K562 (cell line): ENCODE data around the gene TMEM50B. TPM values are rescaled to one million over a fixed set of nuclear protein-coding genes. Genes with fewer than 3 reads are reported as not detected.

Experiments
- ARID3B ChIP-seq: fragments of 250-450 bp; sonication (Bioruptor Pico); IDR thresholded peaks from 2 replicates; pipeline ENCODE4 v1.4.0; 2020; ENCODE audit warnings: borderline replicate concordance
- ARNT ChIP-seq, 2 experiments: fragments of 450-650 bp; IDR thresholded peaks; 2 replicates each; pipeline ENCODE4 v1.6.1; 2016; ENCODE audit warnings: mild to moderate bottlenecking in 1 of 2
- BMI1 ChIP-seq: fragments of 150-350 bp; IDR thresholded peaks from 2 replicates; pipeline ENCODE4 v1.6.1; 2014; ENCODE audit warnings: low read length
- FOXM1 ChIP-seq, 2 experiments: fragments of 450-650 bp in 1 of 2; sonication (generic) in 1 of 2; formaldehyde crosslinking in 1 of 2; IDR thresholded peaks; 2 replicates each; pipeline versions ENCODE4 v1.6.1 to v1.9.0; 2017 to 2022; ENCODE audit warnings: low read depth in 2 of 2, mild to moderate bottlenecking in 2 of 2, missing genetic modification reagents in 1 of 2, moderate library complexity in 1 of 2
- HIVEP1 ChIP-seq: fragments of 250-450 bp; sonication (Bioruptor Pico); IDR thresholded peaks from 2 replicates; pipeline ENCODE4 v1.4.0; 2020; ENCODE audit warnings: mild to moderate bottlenecking
- KLF16 ChIP-seq: IDR thresholded peaks from 2 replicates; pipeline ENCODE4 v1.6.1; 2016; ENCODE audit warnings: antibody characterized with exemption
- L3MBTL2 ChIP-seq: fragments of 450-650 bp; IDR thresholded peaks from 2 replicates; pipeline ENCODE4 v1.6.1; 2016; ENCODE audit warnings: mild to moderate bottlenecking, moderate library complexity
- MTA1 ChIP-seq: fragments of 450-650 bp; IDR thresholded peaks from 2 replicates; pipeline ENCODE4 v1.6.1; 2017; ENCODE audit warnings: borderline replicate concordance
- MYC ChIP-seq, 2 experiments: fragments of 250-450 bp in 1 of 2; sonication (Bioruptor Pico) in 1 of 2; IDR thresholded peaks; 2 replicates each; pipeline versions ENCODE4 v1.5.1 to v1.6.1; 2012 to 2021; ENCODE audit warnings: low read depth in 2 of 2, borderline replicate concordance in 1 of 2, improper control_type of control experiment in 1 of 2, low read length in 1 of 2, mild to moderate bottlenecking in 1 of 2, moderate library complexity in 1 of 2
- NCOA4 ChIP-seq: fragments of 450-650 bp; IDR thresholded peaks from 2 replicates; pipeline ENCODE4 v1.6.1; 2018; ENCODE audit warnings: mild to moderate bottlenecking; ENCODE audit not compliant: partially characterized antibody
- NKRF ChIP-seq: fragments of 450-650 bp; IDR thresholded peaks from 2 replicates; pipeline ENCODE4 v1.6.1; 2016; ENCODE audit warnings: borderline replicate concordance
- OTX1 ChIP-seq: fragments of 450-650 bp; formaldehyde crosslinking; IDR thresholded peaks from 2 replicates; pipeline ENCODE4 v1.4.0; 2022; ENCODE audit warnings: mild to moderate bottlenecking
- PRMT5 ChIP-seq: sonication (generic); formaldehyde crosslinking; IDR thresholded peaks from 2 replicates; pipeline ENCODE4 v1.5.0; 2020; ENCODE audit warnings: missing genetic modification reagents
- RFX1 ChIP-seq: fragments of 450-650 bp; IDR thresholded peaks from 2 replicates; pipeline ENCODE4 v1.6.1; 2016; ENCODE audit warnings: mild to moderate bottlenecking, moderate library complexity
- SETDB1 ChIP-seq: IDR thresholded peaks from one replicate; pipeline ENCODE4 v1.6.1; 2012; ENCODE audit warnings: low read length, control low read depth, inconsistent platforms
- SRSF9 ChIP-seq: fragments of 200-400 bp; formaldehyde crosslinking; IDR thresholded peaks from 2 replicates; pipeline ENCODE4 v1.6.1; 2017; ENCODE audit warnings: low read depth, low read length, borderline replicate concordance
- ZNF197 ChIP-seq: fragments of 200-800 bp; sonication (Bioruptor generic); IDR thresholded peaks from 2 replicates; pipeline ENCODE4 v1.6.1; 2016; ENCODE audit warnings: low read depth, missing genetic modification characterization, missing compliant biosample characterization
- ZNF583 ChIP-seq: fragments of 250-450 bp; sonication (Bioruptor Pico); IDR thresholded peaks from 2 replicates; pipeline ENCODE4 v1.4.0; 2020
- polyA plus RNA-seq, 8 experiments: library from polyadenylated mRNA; depleted of rRNA in 4 of 8; stranded (reverse) in 5 of 8; unstranded in 3 of 8; fragments of >200 nt; fragmentation: Nextera tagmentation in 2 of 8; fragmentation: Illumina TruSeq in 1 of 8; extraction: Ambion mirVana in 2 of 8; extraction: Trizol in 1 of 8; gene quantifications; 2 replicates each; pipeline versions ENCODE4 v1.2.1 to v1.2.3, GENCODE V29; 2011 to 2014; ENCODE audit warnings: inconsistent platforms in 1 of 8, missing spikeins in 1 of 8
- total RNA-seq, 7 experiments: library from RNA; depleted of rRNA in 6 of 7; stranded (reverse); fragments of >200 nt in 6 of 7; fragmentation: Illumina TruSeq in 2 of 7; extraction: Trizol in 2 of 7; gene quantifications; 2 replicates each; pipeline versions ENCODE4 v1.2.1 to v1.2.3, GENCODE V29; 2011 to 2021; ENCODE audit warnings: low replicate concordance in 1 of 7
- TF ChIP-seq, protein P1 (sequence below), 3 experiments: fragments of 200-800 bp in 1 of 3; fragments of 250-450 bp in 1 of 3; fragments of 450-650 bp in 1 of 3; sonication (Bioruptor Pico) in 1 of 3; sonication (Bioruptor generic) in 1 of 3; formaldehyde crosslinking in 1 of 3; IDR thresholded peaks; 2 replicates each; pipeline versions ENCODE4 v1.6.1 to v1.8.0; 2016 to 2022; ENCODE audit warnings: mild to moderate bottlenecking in 2 of 3, missing genetic modification characterization in 2 of 3, missing compliant biosample characterization in 1 of 3, moderate library complexity in 1 of 3
- TF ChIP-seq, protein P2 (sequence below): sonication (generic); formaldehyde crosslinking; IDR thresholded peaks from 2 replicates; pipeline ENCODE4 v1.8.0; 2022; ENCODE audit warnings: mild to moderate bottlenecking, missing genetic modification reagents

TMEM50B gene
- total and polyA plus RNA-seq, 9 of the 15 experiments (the other 6 are each of a cell fraction or from before 2014, with no cell fraction given): 20.5 to 64.6 (median 28.9) TPM

DNA sequence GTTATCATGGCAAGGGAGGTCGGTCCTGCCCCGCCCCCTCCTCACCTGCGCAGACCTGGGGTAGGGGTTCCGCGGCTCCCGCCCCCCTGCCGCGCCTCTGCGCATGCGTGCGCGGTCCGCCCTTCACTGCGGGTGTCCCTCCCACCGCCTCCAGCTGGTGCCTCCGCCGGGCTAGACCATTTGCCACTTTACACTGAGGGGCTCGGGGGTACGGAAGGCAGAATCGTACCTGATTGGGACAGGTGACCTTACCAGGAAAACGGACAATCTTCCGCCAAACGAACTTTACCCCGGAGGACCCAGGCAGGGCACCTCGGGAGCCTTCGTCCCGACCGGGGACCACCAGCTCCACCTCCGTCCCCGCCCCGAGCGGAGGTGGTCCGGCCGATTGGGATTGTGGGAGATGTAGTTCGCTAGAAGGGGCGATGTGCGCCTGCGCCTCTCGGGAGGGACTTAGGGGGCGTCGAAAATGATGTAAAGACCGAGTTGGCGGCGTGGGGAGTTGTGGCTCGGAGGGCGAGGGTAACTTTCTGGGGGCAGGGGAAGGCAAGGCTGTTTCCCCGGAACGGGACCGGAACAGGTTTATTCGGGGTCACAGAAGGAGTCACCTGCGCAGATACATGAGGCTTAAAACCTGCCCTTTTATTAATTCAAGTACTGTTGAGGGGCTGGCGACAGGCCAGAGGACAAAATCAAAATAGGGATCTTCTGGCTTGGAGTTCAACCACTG is 11.8 kb upstream of the TMEM50B start, which contains the start of gene DNAJC28 (continued):
- TF ChIP-seq SETDB1 (no peak), ARNT (IDR thresholded peaks at IDR 0.05) (peak; percentile 41 to 63; a peak in 2 of 4 replicates), ZNF197 (0 out of 2 replicates have a peak, but pooled peaks have one; percentile 52), OTX1 (CRISPR knock-in tag) (0 out of 2 replicates have a peak, but pooled peaks have one; percentile 24), ARID3B (CRISPR knock-in tag) (0 out of 2 replicates have a peak, but pooled peaks have one; percentile 26), FOXM1 (IDR thresholded peaks at IDR 0.05; ENCODE audit: low read depth) (peak; percentile 50; the same call in 1 of the 2 replicates), FOXM1 (CRISPR knock-in tag; IDR thresholded peaks at IDR 0.05; ENCODE audit: low read depth) (no peak), NKRF (peak; percentile 94), SRSF9 (no peak), KLF16 (no peak), BMI1 (no peak), RFX1 (no peak), MYC (IDR thresholded peaks at IDR 0.05; ENCODE audit: low read depth, low read length) (peak; percentile 48; the same call in 1 of the 2 replicates), MYC (CRISPR knock-in tag; IDR thresholded peaks at IDR 0.05; ENCODE audit: borderline replicate concordance, low read depth) (peak; percentile 45; the same call in 1 of the 2 replicates), HIVEP1 (CRISPR knock-in tag) (no peak), L3MBTL2 (peak; percentile 86), MTA1 (peak; percentile 2), ZNF583 (CRISPR knock-in tag) (peak; percentile 41; the same call in 1 of the 2 replicates), PRMT5 (CRISPR knock-in tag) (no peak), NCOA4 (no peak)
- TF ChIP-seq, protein P1, sequence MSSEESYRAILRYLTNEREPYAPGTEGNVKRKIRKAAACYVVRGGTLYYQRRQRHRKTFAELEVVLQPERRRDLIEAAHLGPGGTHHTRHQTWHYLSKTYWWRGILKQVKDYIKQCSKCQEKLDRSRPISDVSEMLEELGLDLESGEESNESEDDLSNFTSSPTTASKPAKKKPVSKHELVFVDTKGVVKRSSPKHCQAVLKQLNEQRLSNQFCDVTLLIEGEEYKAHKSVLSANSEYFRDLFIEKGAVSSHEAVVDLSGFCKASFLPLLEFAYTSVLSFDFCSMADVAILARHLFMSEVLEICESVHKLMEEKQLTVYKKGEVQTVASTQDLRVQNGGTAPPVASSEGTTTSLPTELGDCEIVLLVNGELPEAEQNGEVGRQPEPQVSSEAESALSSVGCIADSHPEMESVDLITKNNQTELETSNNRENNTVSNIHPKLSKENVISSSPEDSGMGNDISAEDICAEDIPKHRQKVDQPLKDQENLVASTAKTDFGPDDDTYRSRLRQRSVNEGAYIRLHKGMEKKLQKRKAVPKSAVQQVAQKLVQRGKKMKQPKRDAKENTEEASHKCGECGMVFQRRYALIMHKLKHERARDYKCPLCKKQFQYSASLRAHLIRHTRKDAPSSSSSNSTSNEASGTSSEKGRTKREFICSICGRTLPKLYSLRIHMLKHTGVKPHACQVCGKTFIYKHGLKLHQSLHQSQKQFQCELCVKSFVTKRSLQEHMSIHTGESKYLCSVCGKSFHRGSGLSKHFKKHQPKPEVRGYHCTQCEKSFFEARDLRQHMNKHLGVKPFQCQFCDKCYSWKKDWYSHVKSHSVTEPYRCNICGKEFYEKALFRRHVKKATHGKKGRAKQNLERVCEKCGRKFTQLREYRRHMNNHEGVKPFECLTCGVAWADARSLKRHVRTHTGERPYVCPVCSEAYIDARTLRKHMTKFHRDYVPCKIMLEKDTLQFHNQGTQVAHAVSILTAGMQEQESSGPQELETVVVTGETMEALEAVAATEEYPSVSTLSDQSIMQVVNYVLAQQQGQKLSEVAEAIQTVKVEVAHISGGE (CRISPR knock-in tag; IDR thresholded peaks at IDR 0.05): peak in 1 of 3 experiments; percentile 72; a peak in 2 of 6 replicates
- TF ChIP-seq, protein P2, sequence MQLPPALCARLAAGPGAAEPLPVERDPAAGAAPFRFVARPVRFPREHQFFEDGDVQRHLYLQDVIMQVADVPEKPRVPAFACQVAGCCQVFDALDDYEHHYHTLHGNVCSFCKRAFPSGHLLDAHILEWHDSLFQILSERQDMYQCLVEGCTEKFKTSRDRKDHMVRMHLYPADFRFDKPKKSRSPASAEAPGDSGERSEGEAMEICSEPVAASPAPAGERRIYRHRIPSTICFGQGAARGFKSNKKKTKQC (CRISPR knock-in tag): 0 out of 2 replicates have a peak, but pooled peaks have one; percentile 51
